Natural killer cell (primary cell): Measurements from ENCODE around the gene TSHZ1. TPM values are rescaled to one million over a fixed set of nuclear protein-coding genes. Genes with fewer than 3 reads are reported as not detected.

Source experiments
- ATAC-seq, 3 donors: fragments of 150-1000 bp in 2 of 3; fragments of 200-7000 bp in 1 of 3; cut with Tn5 transposase; 1 replicate in 1 of 3; 2 replicates in 2 of 3; pipeline ENCODE4 v1.10.0; 2021; ENCODE audit warnings: mild to moderate bottlenecking in 2 of 3, moderate library complexity in 2 of 3
- DNase-seq, 2 donors: peaks; one replicate each; pipeline versions ENCODE4 v3.0.0 to v3.0.0-alpha.2; 2013 to 2021; ENCODE audit warnings: mixed read lengths in 1 of 2
- H3K27ac ChIP-seq: one replicate; pipeline ENCODE4 v1.5.1; 2013; ENCODE audit warnings: mild to moderate bottlenecking, low read length
- H3K27me3 ChIP-seq: one replicate; pipeline ENCODE4 v1.6.1; 2013; ENCODE audit warnings: low read length; ENCODE audit not compliant: control insufficient read depth, insufficient read depth
- H3K36me3 ChIP-seq: one replicate; pipeline ENCODE4 v1.6.1; 2013; ENCODE audit warnings: low read length; ENCODE audit not compliant: control insufficient read depth, insufficient read depth
- H3K4me1 ChIP-seq: one replicate; pipeline ENCODE4 v1.6.1; 2013; ENCODE audit warnings: low read length; ENCODE audit not compliant: control insufficient read depth, insufficient read depth
- H3K4me3 ChIP-seq: one replicate; pipeline ENCODE4 v1.5.1; 2013; ENCODE audit warnings: low read length
- H3K9me3 ChIP-seq: one replicate; pipeline ENCODE4 v1.6.1; 2013; ENCODE audit warnings: low read length; ENCODE audit not compliant: control insufficient read depth, insufficient read depth
- H3K27ac Mint-ChIP-seq, 2 donors: one replicate each; pipeline ENCODE4 v1.8.0; 2022; ENCODE audit warnings: mild to moderate bottlenecking in 2 of 2, mixed read lengths in 2 of 2, moderate library complexity in 1 of 2
- H3K27me3 Mint-ChIP-seq, 2 donors: one replicate each; pipeline ENCODE4 v1.8.0; 2022; ENCODE audit warnings: low read depth in 2 of 2, mixed read lengths in 2 of 2
- H3K36me3 Mint-ChIP-seq: one replicate; pipeline ENCODE4 v1.8.0; 2022; ENCODE audit warnings: mixed read lengths
- H3K4me1 Mint-ChIP-seq, 2 donors: one replicate each; pipeline ENCODE4 v1.8.0; 2022; ENCODE audit warnings: mixed read lengths in 2 of 2
- H3K4me3 Mint-ChIP-seq: one replicate; pipeline ENCODE4 v1.8.0; 2022; ENCODE audit warnings: mild to moderate bottlenecking, moderate library complexity, mixed read lengths
- H3K9me3 Mint-ChIP-seq, 2 donors: one replicate each; pipeline ENCODE4 v1.8.0; 2022; ENCODE audit warnings: mixed read lengths in 2 of 2
- WGBS: methylation state at CpG from one replicate; pipeline ENCODE4 v1.1.7; 2013; ENCODE audit warnings: missing lambda C conversion rate; ENCODE audit not compliant: insufficient coverage; 5-methylcytosine and 5-hydroxymethylcytosine counted together
- intact Hi-C: fragments of 100-400 bp; cut with micrococcal nuclease; formaldehyde crosslinking; loops from one replicate; pipeline ENCODE4 v1.14.2; 2022
- total RNA-seq, 4 donors: library from RNA; stranded (reverse); fragments of 120-200 nt in 1 of 4; gene quantifications; one replicate each; pipeline versions ENCODE4 v1.2.3 to v1.2.4, GENCODE V29; 2013 to 2022
- TF ChIP-seq, protein P1 (sequence below): fragments of 200-600 bp; IDR thresholded peaks from one replicate; pipeline ENCODE4 v1.8.0; 2022; ENCODE audit warnings: antibody characterized with exemption

Gene TSHZ1
- total RNA-seq, 3 donors from 2014 or later (not counting 1 experiment from before 2014, with no cell fraction given), result 44.3 to 51.6 (median 44.8) TPM

DNA sequence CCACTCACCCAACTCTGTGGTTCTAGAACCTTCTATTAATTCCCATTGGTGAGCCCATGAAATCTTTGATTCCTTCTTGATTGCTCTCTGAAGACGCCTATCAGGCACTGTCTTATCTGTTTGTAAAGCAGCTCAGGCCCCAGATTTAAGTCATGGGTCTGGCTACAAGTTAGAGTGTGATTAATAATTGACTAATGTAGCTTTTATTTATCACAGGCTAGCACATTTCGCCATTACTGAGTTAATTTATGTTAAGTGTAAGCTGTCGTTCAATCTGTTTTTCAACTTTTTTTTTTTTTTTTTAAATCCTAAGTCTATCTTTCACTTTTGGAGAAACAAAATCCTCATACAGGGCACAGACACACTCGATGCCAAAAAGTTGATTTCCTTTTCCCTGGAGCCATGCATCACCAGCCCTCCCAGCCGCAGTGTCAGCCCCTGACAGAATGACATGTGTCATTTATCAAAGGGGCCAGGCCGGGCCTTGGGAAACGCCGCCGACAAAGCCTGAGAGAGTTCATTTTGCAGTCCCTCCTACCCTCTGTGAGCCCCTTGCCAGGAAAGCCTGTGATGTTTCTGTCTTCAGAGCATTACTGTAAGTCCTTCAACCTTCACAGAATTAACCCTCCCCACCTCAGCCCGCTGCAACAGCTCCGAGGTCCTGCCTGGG, 15.8 kb downstream of the TSHZ1 start:
- H3K4me3 Mint-ChIP-seq, result no peak overlapping the region

GRCh38 chr18:75226956-75227316, 16.3 kb downstream of the TSHZ1 start:
- intact Hi-C loops, result no loop called here
- Mint-ChIP-seq H3K4me1 (peaks cover 65 to 73% of the 10 kb centered on the region in 2 donors), H3K36me3 (no peaks in the 10 kb centered on the region), H3K27me3 (no peaks in the 10 kb centered on the region), H3K27ac (peak overlapping the region; percentile 67 to 88), H3K4me3 (peak overlapping the region; percentile 38), H3K9me3 (no peaks in the 10 kb centered on the region)
- ATAC-seq (no peak), DNase-seq (no peak)
- no peak overlapping the region for H3K4me3 ChIP-seq
- H3K27ac ChIP-seq, result no peak overlapping the region
- H3K9me3 ChIP-seq, result no peaks in the 10 kb centered on the region
- H3K27me3 ChIP-seq, result no peaks in the 10 kb centered on the region
- WGBS, result 56% methylated on average over 4 of the region's 5 CpGs
- no peaks in the 10 kb centered on the region for H3K36me3 ChIP-seq
- H3K4me1 ChIP-seq, result peaks cover 48% of the 10 kb centered on the region
- TF ChIP-seq, protein P1, sequence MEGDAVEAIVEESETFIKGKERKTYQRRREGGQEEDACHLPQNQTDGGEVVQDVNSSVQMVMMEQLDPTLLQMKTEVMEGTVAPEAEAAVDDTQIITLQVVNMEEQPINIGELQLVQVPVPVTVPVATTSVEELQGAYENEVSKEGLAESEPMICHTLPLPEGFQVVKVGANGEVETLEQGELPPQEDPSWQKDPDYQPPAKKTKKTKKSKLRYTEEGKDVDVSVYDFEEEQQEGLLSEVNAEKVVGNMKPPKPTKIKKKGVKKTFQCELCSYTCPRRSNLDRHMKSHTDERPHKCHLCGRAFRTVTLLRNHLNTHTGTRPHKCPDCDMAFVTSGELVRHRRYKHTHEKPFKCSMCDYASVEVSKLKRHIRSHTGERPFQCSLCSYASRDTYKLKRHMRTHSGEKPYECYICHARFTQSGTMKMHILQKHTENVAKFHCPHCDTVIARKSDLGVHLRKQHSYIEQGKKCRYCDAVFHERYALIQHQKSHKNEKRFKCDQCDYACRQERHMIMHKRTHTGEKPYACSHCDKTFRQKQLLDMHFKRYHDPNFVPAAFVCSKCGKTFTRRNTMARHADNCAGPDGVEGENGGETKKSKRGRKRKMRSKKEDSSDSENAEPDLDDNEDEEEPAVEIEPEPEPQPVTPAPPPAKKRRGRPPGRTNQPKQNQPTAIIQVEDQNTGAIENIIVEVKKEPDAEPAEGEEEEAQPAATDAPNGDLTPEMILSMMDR, result no peak

More for the DNA sequence above, 15.8 kb downstream of the TSHZ1 start:
- H3K27me3 ChIP-seq, result no peaks in the 10 kb centered on the region
- no peaks in the 10 kb centered on the region for H3K9me3 ChIP-seq
- peaks cover 45% of the 10 kb centered on the region for H3K4me1 ChIP-seq
- H3K9me3 Mint-ChIP-seq, result no peaks in the 10 kb centered on the region
- H3K27ac ChIP-seq, result no peak overlapping the region
- no peaks in the 10 kb centered on the region for H3K36me3 Mint-ChIP-seq
- intact Hi-C loops, result no loop called here
- H3K27me3 Mint-ChIP-seq, result no peaks in the 10 kb centered on the region
- H3K27ac Mint-ChIP-seq, result peak overlapping the region; percentile 67 to 88
- ATAC-seq (peak in 1 of 3 donors; percentile 2), DNase-seq (no peak)
- WGBS, result 50% methylated on average over 11 of the region's 11 CpGs
- H3K36me3 ChIP-seq, result no peaks in the 10 kb centered on the region
- TF ChIP-seq, protein P1, result no peak
- peaks cover 68 to 79% of the 10 kb centered on the region in 2 donors for H3K4me1 Mint-ChIP-seq
- no peak overlapping the region for H3K4me3 ChIP-seq

DNA sequence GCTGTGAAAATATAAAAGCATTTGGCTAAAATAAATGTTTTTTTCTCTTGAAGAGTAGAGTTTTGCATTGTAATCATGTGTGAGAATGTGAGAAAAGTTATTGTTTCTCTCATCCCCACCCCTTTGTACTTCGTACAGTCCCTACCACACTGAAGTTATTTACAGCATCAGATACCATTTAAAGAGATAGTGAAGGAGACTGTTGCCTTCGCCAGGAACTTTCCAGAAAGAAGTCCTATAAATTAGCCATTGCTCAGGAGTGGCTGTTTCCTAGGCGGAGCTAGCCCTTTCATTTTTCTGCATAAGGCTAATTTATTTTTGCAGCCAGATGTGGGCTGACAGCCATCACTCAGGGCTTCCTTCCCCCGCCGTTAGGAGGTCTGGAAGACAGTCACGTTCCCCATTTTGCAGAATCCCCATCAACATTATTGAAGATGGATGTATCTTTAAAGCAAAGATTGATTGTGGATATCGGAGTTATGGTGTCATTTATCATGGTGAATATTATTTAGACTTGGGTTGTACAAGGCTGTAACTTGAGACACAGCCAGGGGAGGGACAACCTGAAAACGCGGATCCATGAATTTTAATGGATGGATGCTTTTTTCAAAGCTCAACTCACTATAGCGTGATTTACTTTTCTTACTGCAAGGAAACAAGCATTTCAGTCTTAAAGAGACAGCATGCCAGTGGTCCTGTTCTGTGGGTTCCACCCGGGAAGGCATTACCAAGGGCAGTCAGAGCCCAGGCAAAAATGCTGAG, 17.1 kb downstream of the TSHZ1 start:
- no peak for DNase-seq
- H3K27ac ChIP-seq, result no peak overlapping the region
- intact Hi-C loops, result loop anchor here (2.0 kb wide), 2 partner anchors 15 to 19 kb away; no protein-coding TSS in a partner anchor
- peak; percentile 39 to 51 (median 46) for ATAC-seq
- H3K9me3 Mint-ChIP-seq, result no peaks in the 10 kb centered on the region
- H3K27me3 Mint-ChIP-seq, result no peaks in the 10 kb centered on the region
- no peak overlapping the region for H3K4me3 ChIP-seq
- H3K4me1 Mint-ChIP-seq, result peaks cover 57 to 66% of the 10 kb centered on the region in 2 donors
- no peaks in the 10 kb centered on the region for H3K36me3 ChIP-seq
- no peaks in the 10 kb centered on the region for H3K36me3 Mint-ChIP-seq
- peak overlapping the region; percentile 67 to 88 for H3K27ac Mint-ChIP-seq
- 61% methylated on average over 9 of the region's 11 CpGs for WGBS
- peak overlapping the region; percentile 38 for H3K4me3 Mint-ChIP-seq
- H3K9me3 ChIP-seq, result no peaks in the 10 kb centered on the region
- H3K27me3 ChIP-seq, result no peaks in the 10 kb centered on the region
- TF ChIP-seq, protein P1, result no peak
- H3K4me1 ChIP-seq, result peaks cover 48% of the 10 kb centered on the region
